Fibroblast of villous mesenchyme (primary cell): ENCODE data around the gene CYTH2. TPM values are rescaled to one million over a fixed set of nuclear protein-coding genes. Genes with fewer than 3 reads are reported as not detected.

Experiments
- DNase-seq: peaks from one replicate; pipeline ENCODE4 v3.0.0-alpha.2; 2010; ENCODE audit warnings: low read depth
- H3K4me3 ChIP-seq: 2 replicates; pipeline ENCODE4 v1.5.1; 2011; ENCODE audit warnings: low read depth, mild to moderate bottlenecking, low read length
- CTCF ChIP-seq: IDR thresholded peaks from 2 replicates; pipeline ENCODE4 v1.5.1; 2012; ENCODE audit warnings: low read depth, mild to moderate bottlenecking, low read length; ENCODE audit not compliant: insufficient read depth
- total RNA-seq: library from RNA; depleted of rRNA; stranded (reverse); fragments of >200 nt; gene quantifications from 2 replicates; pipeline ENCODE4 v1.2.3, GENCODE V29; 2012

Gene CYTH2
- 31.1 and 42.5 TPM in 2 replicates for total RNA-seq

- peak; percentile 78 for DNase-seq
- peak within 1 kb of the TSS; percentile 90 for H3K4me3 ChIP-seq
- TF ChIP-seq CTCF, result no peak
These were observed at the start of gene CYTH2 for GRCh38 chr19:48469289-48469881. CYTH2 (plus strand) TSS chr19:48469369; CDS start chr19:48469508, 139 bp downstream.

- peak; percentile 58 for DNase-seq
- no peak for TF ChIP-seq CTCF
- H3K4me3 ChIP-seq, result no peak overlapping the region
These were observed 47.6 kb upstream of the CYTH2 start for GRCh38 chr19:48421548-48421947.

GRCh38 chr19:48424694-48425219 is 44.4 kb upstream of the CYTH2 start:
- no peak overlapping the region for H3K4me3 ChIP-seq
- DNase-seq, result peak; percentile 62
- no peak for TF ChIP-seq CTCF

- no peak overlapping the region for H3K4me3 ChIP-seq
- no peak for DNase-seq
- TF ChIP-seq CTCF, result no peak
These were observed 40.5 kb upstream of the CYTH2 start for GRCh38 chr19:48428670-48429069.

- no peak for DNase-seq
- H3K4me3 ChIP-seq, result no peak overlapping the region
- no peak for TF ChIP-seq CTCF
These were observed 35.8 kb upstream of the CYTH2 start for GRCh38 chr19:48433337-48433736.

GRCh38 chr19:48436586-48436985 is 32.6 kb upstream of the CYTH2 start:
- TF ChIP-seq CTCF, result no peak
- H3K4me3 ChIP-seq, result no peak overlapping the region
- no peak for DNase-seq
